SK-N-SH treated with all-trans-retinoic acid at 6 μM for 48 hours (cell line): ENCODE results near the gene NRSN2.
A peak's percentile ranks its signal among the peaks of the same experiment; 100 is the strongest.

ENCODE experiments used
- ATAC-seq: fragments of 200-7000 bp; cut with Tn5 transposase; 3 replicates; pipeline ENCODE4 v1.9.1; 2020; ENCODE audit warnings: mild to moderate bottlenecking, moderate library complexity
- ARNTL ChIP-seq: fragments of 450-650 bp; formaldehyde crosslinking; IDR thresholded peaks from 2 replicates; pipeline ENCODE4 v1.5.0; 2020; ENCODE audit warnings: low read depth, mild to moderate bottlenecking, moderate library complexity, borderline replicate concordance
- CSDC2 ChIP-seq: fragments of 250-450 bp; sonication (Bioruptor Pico); IDR thresholded peaks from 2 replicates; pipeline ENCODE4 v1.5.0; 2020; ENCODE audit warnings: mild to moderate bottlenecking, moderate library complexity
- ESRRG ChIP-seq: fragments of 250-450 bp; sonication (Bioruptor Pico); IDR thresholded peaks from 2 replicates; pipeline ENCODE4 v1.6.1; 2021; ENCODE audit warnings: mild to moderate bottlenecking
- GLIS3 ChIP-seq: fragments of 250-450 bp; sonication (Bioruptor Pico); IDR thresholded peaks from 2 replicates; pipeline ENCODE4 v1.5.0; 2020; ENCODE audit warnings: mild to moderate bottlenecking, moderate library complexity
- ISL1 ChIP-seq: fragments of 250-450 bp; sonication (Bioruptor Pico); IDR thresholded peaks from 2 replicates; pipeline ENCODE4 v2.1.2; 2022; ENCODE audit warnings: mild to moderate bottlenecking, moderate library complexity
- OSR1 ChIP-seq: fragments of 250-450 bp; sonication (Bioruptor Pico); IDR thresholded peaks from 2 replicates; pipeline ENCODE4 v1.8.0; 2022; ENCODE audit warnings: moderate library complexity, mild to moderate bottlenecking, inconsistent platforms
- PPARA ChIP-seq: fragments of 250-450 bp; sonication (Bioruptor Pico); IDR thresholded peaks from 2 replicates; pipeline ENCODE4 v1.5.0; 2020; ENCODE audit warnings: mild to moderate bottlenecking, borderline replicate concordance
- RARB ChIP-seq: fragments of 250-450 bp; sonication (Bioruptor Pico); IDR thresholded peaks from 2 replicates; pipeline ENCODE4 v1.8.0; 2021; ENCODE audit warnings: mild to moderate bottlenecking, moderate library complexity
- SNAI2 ChIP-seq: fragments of 250-450 bp; sonication (Bioruptor Pico); IDR thresholded peaks from 2 replicates; pipeline ENCODE4 v1.5.0; 2020; ENCODE audit warnings: mild to moderate bottlenecking, moderate library complexity
- TCF4 ChIP-seq: fragments of 250-450 bp; sonication (Bioruptor Pico); IDR thresholded peaks from 2 replicates; pipeline ENCODE4 v1.8.0; 2021; ENCODE audit warnings: mild to moderate bottlenecking, moderate library complexity, borderline replicate concordance
- TOX ChIP-seq: fragments of 250-450 bp; sonication (Bioruptor Pico); IDR thresholded peaks from 2 replicates; pipeline ENCODE4 v1.8.0; 2021; ENCODE audit warnings: mild to moderate bottlenecking, moderate library complexity, borderline replicate concordance
- ZC3H10 ChIP-seq: fragments of 250-450 bp; sonication (Bioruptor Pico); IDR thresholded peaks from 2 replicates; pipeline ENCODE4 v1.5.1; 2021; ENCODE audit warnings: mild to moderate bottlenecking, moderate library complexity
- ZFP3 ChIP-seq: fragments of 250-450 bp; sonication (Bioruptor Pico); IDR thresholded peaks from 2 replicates; pipeline ENCODE4 v1.5.0; 2020; ENCODE audit warnings: mild to moderate bottlenecking, moderate library complexity
- ZFP30 ChIP-seq: fragments of 450-650 bp; formaldehyde crosslinking; IDR thresholded peaks from 2 replicates; pipeline ENCODE4 v1.5.0; 2022; ENCODE audit warnings: mild to moderate bottlenecking, moderate library complexity
- ZNF565 ChIP-seq: fragments of 450-650 bp; formaldehyde crosslinking; conservative IDR thresholded peaks from 2 replicates; pipeline ENCODE4 v1.5.0; 2020; ENCODE audit warnings: low read depth, mild to moderate bottlenecking, moderate library complexity
- ZNF70 ChIP-seq: fragments of 450-650 bp; formaldehyde crosslinking; IDR thresholded peaks from 2 replicates; pipeline ENCODE4 v1.5.0; 2020; ENCODE audit warnings: mild to moderate bottlenecking, moderate library complexity
- TF ChIP-seq, protein P1 (sequence below): fragments of 250-450 bp; sonication (Bioruptor Pico); IDR thresholded peaks from 2 replicates; pipeline ENCODE4 v1.8.0; 2020; ENCODE audit warnings: mild to moderate bottlenecking, moderate library complexity, borderline replicate concordance
- TF ChIP-seq, protein P2 (sequence below): fragments of 250-450 bp; sonication (Bioruptor Pico); IDR thresholded peaks from 2 replicates; pipeline ENCODE4 v1.5.1; 2021; ENCODE audit warnings: mild to moderate bottlenecking, moderate library complexity
- TF ChIP-seq, protein P3 (sequence below): fragments of 250-450 bp; sonication (Bioruptor Pico); IDR thresholded peaks from 2 replicates; pipeline ENCODE4 v1.5.1; 2020; ENCODE audit warnings: low read depth, mild to moderate bottlenecking, moderate library complexity
- TF ChIP-seq, protein P4 (sequence below): fragments of 250-450 bp; sonication (Bioruptor Pico); IDR thresholded peaks from 2 replicates; pipeline ENCODE4 v1.8.0; 2021; ENCODE audit warnings: low read depth, mild to moderate bottlenecking, moderate library complexity, borderline replicate concordance

Gene NRSN2

DNA sequence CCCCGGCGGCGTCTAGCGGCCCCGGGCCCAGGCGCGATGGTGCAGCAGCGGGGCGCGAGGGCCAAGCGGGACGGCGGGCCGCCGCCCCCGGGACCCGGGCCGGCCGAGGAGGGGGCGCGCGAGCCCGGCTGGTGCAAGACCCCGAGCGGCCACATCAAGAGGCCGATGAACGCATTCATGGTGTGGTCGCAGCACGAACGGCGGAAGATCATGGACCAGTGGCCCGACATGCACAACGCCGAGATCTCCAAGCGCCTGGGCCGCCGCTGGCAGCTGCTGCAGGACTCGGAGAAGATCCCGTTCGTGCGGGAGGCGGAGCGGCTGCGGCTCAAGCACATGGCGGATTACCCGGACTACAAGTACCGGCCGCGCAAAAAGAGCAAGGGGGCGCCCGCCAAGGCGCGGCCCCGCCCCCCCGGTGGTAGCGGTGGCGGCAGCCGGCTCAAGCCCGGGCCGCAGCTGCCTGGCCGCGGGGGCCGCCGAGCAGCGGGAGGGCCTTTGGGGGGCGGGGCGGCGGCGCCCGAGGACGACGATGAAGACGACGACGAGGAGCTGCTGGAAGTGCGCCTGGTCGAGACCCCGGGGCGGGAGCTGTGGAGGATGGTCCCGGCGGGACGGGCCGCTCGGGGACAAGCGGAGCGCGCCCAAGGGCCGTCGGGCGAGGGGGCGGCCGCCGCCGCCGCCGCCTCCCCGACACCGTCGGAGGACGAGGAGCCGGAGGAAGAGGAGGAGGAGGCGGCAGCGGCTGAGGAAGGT, 20.8 kb upstream of the NRSN2 start:
- ATAC-seq = no peak
- TF ChIP-seq TCF4 (CRISPR knock-in tag) (no peak), ZNF565 (CRISPR knock-in tag) (no peak), ZC3H10 (CRISPR knock-in tag) (no peak), ISL1 (CRISPR knock-in tag) (no peak), GLIS3 (CRISPR knock-in tag) (no peak), ZNF70 (CRISPR knock-in tag) (no peak)
- TF ChIP-seq, protein P1, sequence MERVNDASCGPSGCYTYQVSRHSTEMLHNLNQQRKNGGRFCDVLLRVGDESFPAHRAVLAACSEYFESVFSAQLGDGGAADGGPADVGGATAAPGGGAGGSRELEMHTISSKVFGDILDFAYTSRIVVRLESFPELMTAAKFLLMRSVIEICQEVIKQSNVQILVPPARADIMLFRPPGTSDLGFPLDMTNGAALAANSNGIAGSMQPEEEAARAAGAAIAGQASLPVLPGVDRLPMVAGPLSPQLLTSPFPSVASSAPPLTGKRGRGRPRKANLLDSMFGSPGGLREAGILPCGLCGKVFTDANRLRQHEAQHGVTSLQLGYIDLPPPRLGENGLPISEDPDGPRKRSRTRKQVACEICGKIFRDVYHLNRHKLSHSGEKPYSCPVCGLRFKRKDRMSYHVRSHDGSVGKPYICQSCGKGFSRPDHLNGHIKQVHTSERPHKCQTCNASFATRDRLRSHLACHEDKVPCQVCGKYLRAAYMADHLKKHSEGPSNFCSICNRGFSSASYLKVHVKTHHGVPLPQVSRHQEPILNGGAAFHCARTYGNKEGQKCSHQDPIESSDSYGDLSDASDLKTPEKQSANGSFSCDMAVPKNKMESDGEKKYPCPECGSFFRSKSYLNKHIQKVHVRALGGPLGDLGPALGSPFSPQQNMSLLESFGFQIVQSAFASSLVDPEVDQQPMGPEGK (CRISPR knock-in tag) = no peak

DNA sequence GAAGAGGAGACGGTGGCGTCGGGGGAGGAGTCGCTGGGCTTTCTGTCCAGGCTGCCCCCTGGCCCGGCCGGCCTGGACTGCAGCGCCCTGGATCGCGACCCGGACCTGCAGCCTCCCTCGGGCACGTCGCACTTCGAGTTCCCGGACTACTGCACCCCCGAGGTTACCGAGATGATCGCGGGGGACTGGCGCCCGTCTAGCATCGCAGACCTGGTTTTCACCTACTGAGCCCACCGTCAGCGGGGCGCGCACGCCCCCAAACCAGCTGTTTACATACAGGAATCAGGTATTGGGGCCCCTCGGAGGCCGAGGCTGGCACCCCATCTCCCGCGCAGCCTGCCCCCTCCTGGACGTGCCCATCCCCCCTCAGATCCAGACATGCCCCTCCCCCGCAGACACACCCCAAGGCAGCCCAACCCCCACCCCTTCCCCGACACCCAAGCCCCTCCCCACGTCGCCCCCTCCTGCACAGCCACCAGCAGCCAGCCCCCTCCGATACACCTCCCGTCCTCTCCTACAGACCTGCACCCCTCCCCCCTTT, 20.2 kb upstream of the NRSN2 start:
- no peak for ATAC-seq
- TF ChIP-seq, protein P2, sequence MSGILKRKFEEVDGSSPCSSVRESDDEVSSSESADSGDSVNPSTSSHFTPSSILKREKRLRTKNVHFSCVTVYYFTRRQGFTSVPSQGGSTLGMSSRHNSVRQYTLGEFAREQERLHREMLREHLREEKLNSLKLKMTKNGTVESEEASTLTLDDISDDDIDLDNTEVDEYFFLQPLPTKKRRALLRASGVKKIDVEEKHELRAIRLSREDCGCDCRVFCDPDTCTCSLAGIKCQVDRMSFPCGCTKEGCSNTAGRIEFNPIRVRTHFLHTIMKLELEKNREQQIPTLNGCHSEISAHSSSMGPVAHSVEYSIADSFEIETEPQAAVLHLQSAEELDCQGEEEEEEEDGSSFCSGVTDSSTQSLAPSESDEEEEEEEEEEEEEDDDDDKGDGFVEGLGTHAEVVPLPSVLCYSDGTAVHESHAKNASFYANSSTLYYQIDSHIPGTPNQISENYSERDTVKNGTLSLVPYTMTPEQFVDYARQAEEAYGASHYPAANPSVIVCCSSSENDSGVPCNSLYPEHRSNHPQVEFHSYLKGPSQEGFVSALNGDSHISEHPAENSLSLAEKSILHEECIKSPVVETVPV (CRISPR knock-in tag) = no peak
- TF ChIP-seq, protein P3, sequence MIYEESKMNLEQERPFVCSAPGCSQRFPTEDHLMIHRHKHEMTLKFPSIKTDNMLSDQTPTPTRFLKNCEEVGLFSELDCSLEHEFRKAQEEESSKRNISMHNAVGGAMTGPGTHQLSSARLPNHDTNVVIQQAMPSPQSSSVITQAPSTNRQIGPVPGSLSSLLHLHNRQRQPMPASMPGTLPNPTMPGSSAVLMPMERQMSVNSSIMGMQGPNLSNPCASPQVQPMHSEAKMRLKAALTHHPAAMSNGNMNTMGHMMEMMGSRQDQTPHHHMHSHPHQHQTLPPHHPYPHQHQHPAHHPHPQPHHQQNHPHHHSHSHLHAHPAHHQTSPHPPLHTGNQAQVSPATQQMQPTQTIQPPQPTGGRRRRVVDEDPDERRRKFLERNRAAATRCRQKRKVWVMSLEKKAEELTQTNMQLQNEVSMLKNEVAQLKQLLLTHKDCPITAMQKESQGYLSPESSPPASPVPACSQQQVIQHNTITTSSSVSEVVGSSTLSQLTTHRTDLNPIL (CRISPR knock-in tag) = no peak
- TF ChIP-seq ZFP3 (CRISPR knock-in tag) (no peak), SNAI2 (CRISPR knock-in tag) (no peak), CSDC2 (CRISPR knock-in tag) (no peak), ZNF565 (CRISPR knock-in tag) (no peak), ISL1 (CRISPR knock-in tag) (no peak), TOX (CRISPR knock-in tag) (no peak), ZC3H10 (CRISPR knock-in tag) (no peak), ZNF70 (CRISPR knock-in tag) (no peak), PPARA (no peak), ARNTL (no peak), ZFP30 (CRISPR knock-in tag) (no peak), RARB (CRISPR knock-in tag) (no peak), OSR1 (no peak), ESRRG (CRISPR knock-in tag) (no peak)
- TF ChIP-seq, protein P4, sequence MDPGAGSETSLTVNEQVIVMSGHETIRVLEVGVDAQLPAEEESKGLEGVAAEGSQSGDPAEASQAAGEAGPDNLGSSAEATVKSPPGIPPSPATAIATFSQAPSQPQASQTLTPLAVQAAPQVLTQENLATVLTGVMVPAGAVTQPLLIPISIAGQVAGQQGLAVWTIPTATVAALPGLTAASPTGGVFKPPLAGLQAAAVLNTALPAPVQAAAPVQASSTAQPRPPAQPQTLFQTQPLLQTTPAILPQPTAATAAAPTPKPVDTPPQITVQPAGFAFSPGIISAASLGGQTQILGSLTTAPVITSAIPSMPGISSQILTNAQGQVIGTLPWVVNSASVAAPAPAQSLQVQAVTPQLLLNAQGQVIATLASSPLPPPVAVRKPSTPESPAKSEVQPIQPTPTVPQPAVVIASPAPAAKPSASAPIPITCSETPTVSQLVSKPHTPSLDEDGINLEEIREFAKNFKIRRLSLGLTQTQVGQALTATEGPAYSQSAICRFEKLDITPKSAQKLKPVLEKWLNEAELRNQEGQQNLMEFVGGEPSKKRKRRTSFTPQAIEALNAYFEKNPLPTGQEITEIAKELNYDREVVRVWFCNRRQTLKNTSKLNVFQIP = no peak
- TF ChIP-seq, protein P1 (CRISPR knock-in tag) = no peak
- TF ChIP-seq, all 23 proteins: peak for 0

DNA sequence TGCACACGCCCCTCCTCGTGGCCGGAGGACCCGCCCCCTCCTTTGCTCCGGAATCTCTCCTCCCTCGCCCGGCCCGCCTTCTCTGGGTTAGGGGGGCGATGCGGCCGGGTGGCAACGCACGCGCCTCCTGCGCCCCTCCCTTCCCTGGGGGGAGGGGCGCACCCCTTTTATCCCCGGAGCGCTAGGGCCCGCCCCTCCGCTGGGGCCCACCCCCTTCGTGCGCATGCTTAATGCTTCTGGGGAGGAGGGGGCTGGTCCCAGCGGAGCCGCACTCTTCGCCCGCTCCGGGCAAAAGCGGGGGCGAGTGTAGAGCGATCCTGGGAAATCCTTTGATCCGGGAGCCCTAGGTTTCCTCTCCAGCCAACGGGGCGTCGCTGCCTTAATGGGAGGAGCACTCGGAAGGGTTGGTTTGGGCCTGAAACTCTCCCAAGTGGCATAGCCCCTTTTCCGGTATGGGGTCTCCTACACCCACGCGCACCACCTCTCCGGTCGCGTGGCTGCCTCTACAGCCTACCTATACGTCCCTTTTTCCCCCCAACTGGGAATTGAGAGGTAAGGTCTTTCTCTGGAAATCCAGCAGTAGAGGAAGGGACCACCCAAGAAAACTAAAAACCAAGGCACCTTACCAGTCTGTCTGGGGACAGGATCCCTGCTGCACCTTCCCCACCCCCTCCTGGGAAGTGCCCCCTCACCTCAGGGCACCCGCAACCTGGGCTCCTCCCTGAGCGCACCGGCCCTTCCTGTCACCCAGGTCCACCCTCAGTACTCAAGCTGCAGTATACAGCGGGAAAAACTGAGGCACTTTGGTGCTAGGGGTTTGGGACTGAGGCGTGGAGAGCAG, 19.5 kb upstream of the NRSN2 start:
- no peak for TF ChIP-seq RARB (CRISPR knock-in tag)
- TF ChIP-seq, protein P1 (CRISPR knock-in tag) = peak; percentile 84
- peak; percentile 41 for ATAC-seq
